ENCODE data around the gene NUMA1. TPM values are rescaled to one million over a fixed set of nuclear protein-coding genes. Genes with fewer than 3 reads are reported as not detected.

The NUMA1 gene
- total RNA-seq, 2 donors from 2014 or later: 102 to 130 TPM

DNA sequence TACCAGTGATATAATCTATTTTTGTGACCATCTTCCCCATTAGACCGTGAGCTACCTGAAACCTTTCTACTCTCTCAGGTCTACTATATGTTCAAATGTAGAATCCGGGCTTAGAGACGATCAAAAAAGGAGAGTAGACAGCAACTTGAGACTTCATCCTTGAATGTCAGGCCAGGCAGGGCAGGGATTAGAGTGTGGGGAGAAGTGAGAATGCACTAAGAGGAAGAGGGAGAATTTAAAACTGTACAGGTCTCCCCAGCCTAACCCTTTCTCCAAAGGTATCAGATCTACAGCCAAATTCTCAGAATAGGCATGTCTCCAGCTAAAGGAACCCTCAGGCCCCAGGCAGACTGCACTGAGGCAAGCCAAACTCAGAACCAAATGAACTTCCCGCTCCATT, 21.8 kb upstream of the NUMA1 start:
- Histone ChIP-seq H3K27me3 (no peaks in the 10 kb centered on the region), H3K27ac (peak overlapping the region; percentile 92 to 94), H3K9me3 (no peaks in the 10 kb centered on the region), H3K36me3 (peaks cover 21% of the 10 kb centered on the region), H3K4me1 (peaks cover 0 to 44% of the 10 kb centered on the region in 2 donors), H3K4me3 (peak overlapping the region; percentile 79 to 85)
- TF ChIP-seq, protein P1, sequence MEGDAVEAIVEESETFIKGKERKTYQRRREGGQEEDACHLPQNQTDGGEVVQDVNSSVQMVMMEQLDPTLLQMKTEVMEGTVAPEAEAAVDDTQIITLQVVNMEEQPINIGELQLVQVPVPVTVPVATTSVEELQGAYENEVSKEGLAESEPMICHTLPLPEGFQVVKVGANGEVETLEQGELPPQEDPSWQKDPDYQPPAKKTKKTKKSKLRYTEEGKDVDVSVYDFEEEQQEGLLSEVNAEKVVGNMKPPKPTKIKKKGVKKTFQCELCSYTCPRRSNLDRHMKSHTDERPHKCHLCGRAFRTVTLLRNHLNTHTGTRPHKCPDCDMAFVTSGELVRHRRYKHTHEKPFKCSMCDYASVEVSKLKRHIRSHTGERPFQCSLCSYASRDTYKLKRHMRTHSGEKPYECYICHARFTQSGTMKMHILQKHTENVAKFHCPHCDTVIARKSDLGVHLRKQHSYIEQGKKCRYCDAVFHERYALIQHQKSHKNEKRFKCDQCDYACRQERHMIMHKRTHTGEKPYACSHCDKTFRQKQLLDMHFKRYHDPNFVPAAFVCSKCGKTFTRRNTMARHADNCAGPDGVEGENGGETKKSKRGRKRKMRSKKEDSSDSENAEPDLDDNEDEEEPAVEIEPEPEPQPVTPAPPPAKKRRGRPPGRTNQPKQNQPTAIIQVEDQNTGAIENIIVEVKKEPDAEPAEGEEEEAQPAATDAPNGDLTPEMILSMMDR (IDR thresholded peaks at IDR 0.05): no peak
- DNase-seq (ENCODE audit: low spot score): no peak

DNA sequence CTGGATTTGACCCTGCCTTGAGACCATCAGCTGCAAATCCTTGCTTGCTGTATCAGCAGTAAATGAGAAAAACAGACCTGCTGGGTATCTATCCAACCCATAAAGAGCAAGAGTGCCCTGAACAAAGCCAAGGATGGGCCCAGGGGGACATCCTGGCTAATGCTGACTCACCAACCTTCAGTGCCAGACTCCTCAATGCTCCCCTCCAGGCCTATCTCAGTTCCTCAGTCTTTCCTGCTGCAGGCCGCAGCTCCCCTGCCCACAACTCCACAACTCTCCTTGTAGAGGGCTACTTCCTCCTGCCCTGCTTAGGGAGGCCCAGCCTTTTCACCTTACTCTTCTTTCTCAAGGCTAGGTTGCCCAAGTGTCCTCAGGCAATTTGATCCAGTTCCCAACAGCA, 20.1 kb upstream of the NUMA1 start:
- peaks cover 29% of the 10 kb centered on the region for H3K36me3 ChIP-seq
- TF ChIP-seq, protein P1 (IDR thresholded peaks at IDR 0.05): no peak
- H3K4me3 ChIP-seq: no peak overlapping the region
- H3K9me3 ChIP-seq: no peaks in the 10 kb centered on the region
- no peaks in the 10 kb centered on the region for H3K27me3 ChIP-seq
- H3K27ac ChIP-seq: no peak overlapping the region
- H3K4me1 ChIP-seq: peaks cover 0 to 44% of the 10 kb centered on the region in 2 donors
- no peak for DNase-seq (ENCODE audit: low spot score)

DNA sequence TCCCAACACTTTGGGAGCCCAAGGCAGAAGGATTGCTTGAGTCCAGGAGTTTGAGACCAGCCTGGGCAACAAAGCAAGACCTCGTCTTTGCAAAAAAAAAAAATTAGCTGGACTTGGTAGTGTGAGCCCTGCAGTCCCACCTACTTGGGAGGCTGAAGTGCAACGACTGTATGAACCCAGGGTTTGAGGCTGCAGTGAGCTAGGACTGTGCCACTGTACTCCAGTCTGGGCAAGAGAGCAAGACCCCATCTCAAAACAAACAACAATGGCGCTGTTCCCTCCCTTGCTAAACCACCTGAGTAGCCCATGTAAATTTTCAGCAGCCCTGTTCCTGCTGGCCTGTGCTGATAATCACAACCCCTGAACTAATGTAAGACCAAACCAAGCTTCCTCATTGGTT, 19.7 kb upstream of the NUMA1 start:
- no peak for DNase-seq (ENCODE audit: low spot score)
- Histone ChIP-seq H3K4me1 (peaks cover 0 to 44% of the 10 kb centered on the region in 2 donors), H3K9me3 (no peaks in the 10 kb centered on the region), H3K27ac (no peak overlapping the region), H3K4me3 (no peak overlapping the region), H3K27me3 (no peaks in the 10 kb centered on the region), H3K36me3 (peaks cover 29% of the 10 kb centered on the region)
- TF ChIP-seq, protein P1 (IDR thresholded peaks at IDR 0.05): no peak

DNA sequence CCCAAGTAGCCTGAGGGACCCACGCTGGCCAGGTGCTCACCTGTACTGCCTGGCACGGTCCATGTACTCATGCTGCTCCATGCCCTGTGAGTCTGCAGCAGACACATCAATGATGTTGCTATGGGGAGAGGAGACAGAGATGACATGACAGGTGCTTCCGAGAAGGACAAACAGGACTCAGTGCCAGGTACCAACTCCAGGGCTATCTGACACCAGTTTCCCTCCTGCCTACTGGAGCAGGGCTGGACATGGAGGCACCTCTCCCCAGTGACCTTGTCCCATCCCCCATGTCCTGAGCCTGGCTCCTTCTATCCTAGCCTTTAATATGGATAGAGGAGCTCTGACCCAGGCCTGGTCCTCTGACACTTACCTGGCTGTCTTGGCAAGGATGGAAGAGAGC, 18.4 kb upstream of the NUMA1 start:
- no peak overlapping the region for H3K4me3 ChIP-seq
- H3K27ac ChIP-seq: no peak overlapping the region
- H3K9me3 ChIP-seq: no peaks in the 10 kb centered on the region
- H3K4me1 ChIP-seq: peaks cover 0 to 41% of the 10 kb centered on the region in 2 donors
- DNase-seq (ENCODE audit: low spot score): no peak
- H3K36me3 ChIP-seq: peaks cover 38% of the 10 kb centered on the region
- no peaks in the 10 kb centered on the region for H3K27me3 ChIP-seq
- TF ChIP-seq, protein P1 (IDR thresholded peaks at IDR 0.05): no peak

DNA sequence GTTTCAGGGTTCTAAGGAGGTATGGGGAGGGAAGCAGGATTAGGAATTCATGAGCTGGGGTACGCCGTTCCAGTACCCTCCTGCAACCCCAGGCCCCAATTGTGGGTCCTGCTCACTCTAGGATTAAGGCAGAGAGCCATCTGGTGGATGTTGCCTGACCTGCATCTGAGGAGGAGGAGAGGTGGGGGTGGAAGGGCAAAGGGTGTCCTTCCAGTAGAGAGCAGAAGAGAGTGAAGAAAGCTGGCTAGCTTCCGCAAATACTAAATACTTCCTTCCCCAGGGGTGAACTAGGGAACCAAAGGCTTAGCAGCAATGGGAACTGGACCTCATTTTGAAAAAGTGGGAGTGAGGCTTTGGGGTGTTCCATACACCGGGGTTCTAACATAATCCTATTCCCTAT, 10.9 kb upstream of the NUMA1 start:
- H3K4me3 ChIP-seq: no peak overlapping the region
- H3K27me3 ChIP-seq: no peaks in the 10 kb centered on the region
- TF ChIP-seq, protein P1 (IDR thresholded peaks at IDR 0.05): peak; percentile 81 to 92
- H3K27ac ChIP-seq: no peak overlapping the region
- peaks cover 14% of the 10 kb centered on the region for H3K36me3 ChIP-seq
- H3K4me1 ChIP-seq: peaks cover 0 to 12% of the 10 kb centered on the region in 2 donors
- no peaks in the 10 kb centered on the region for H3K9me3 ChIP-seq
- peak; percentile 75 for DNase-seq (ENCODE audit: low spot score)

DNA sequence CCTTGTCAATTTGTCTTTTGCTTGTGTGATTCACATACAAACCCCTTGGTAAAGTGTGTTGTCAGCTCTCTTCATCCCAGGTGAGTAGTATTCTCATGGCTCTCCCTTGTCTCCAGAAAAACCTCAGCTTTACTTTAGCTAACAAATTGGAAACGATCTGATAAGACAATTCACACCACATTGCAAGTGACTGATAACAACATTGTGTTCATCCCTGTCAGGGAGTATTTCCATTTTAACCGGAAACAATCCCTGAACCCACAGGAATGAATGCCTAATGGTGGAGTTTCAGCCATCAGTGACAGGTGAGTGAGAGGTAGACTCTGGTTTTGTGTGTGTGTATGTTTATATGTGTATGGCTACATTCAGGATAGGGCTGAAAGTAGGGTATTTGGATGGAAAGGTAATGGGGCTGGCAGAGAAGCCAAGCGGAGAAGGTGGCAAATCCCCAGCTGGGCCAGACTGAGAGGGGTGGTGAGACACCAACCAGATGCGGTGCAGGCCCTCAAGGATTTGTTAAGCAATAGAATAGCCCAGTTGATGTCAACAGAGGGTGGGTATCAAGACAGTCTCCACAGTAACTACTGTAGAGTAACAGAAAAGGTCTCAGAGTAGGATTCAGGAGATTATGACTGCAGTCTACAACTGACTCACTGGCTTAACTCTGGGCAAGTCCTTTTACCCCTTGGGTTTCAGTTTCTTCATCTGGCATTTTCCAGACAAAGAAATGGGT, 7.9 kb upstream of the NUMA1 start:
- H3K4me3 ChIP-seq: no peak overlapping the region
- peaks cover 5% of the 10 kb centered on the region for H3K36me3 ChIP-seq
- peaks cover 0 to 12% of the 10 kb centered on the region in 2 donors for H3K4me1 ChIP-seq

More for the DNA sequence above, 7.9 kb upstream of the NUMA1 start:
- Histone ChIP-seq H3K27ac (no peak overlapping the region), H3K27me3 (no peaks in the 10 kb centered on the region), H3K9me3 (no peaks in the 10 kb centered on the region)
- no peak for DNase-seq (ENCODE audit: low spot score)
- TF ChIP-seq, protein P1 (IDR thresholded peaks at IDR 0.05): no peak

All from right atrium auricular region (tissue), 2 donors.